Hepatocyte (in vitro differentiated cells): ENCODE results near the gene OR9A2. TPM values are rescaled to one million over a fixed set of nuclear protein-coding genes. Genes with fewer than 3 reads are reported as not detected.

Source experiments
- DNase-seq: peaks from one replicate; pipeline ENCODE4 v3.0.0-alpha.2; 2016; ENCODE audit warnings: low spot score
- H2AFZ ChIP-seq: fragments of 200-600 bp; sonication (generic); 2 replicates; pipeline ENCODE4 v1.6.0; 2016; ENCODE audit warnings: antibody characterized with exemption, mild to moderate bottlenecking
- H3K27ac ChIP-seq: fragments of 200-600 bp; sonication (generic); 2 replicates; pipeline ENCODE4 v1.5.1; 2016; ENCODE audit warnings: mild to moderate bottlenecking
- H3K27me3 ChIP-seq: fragments of 200-600 bp; sonication (generic); 2 replicates; pipeline ENCODE4 v1.6.1; 2016
- H3K36me3 ChIP-seq: fragments of 200-600 bp; sonication (generic); replicated peaks from 2 replicates; pipeline ENCODE4 v1.5.1; 2016; ENCODE audit warnings: low read depth; ENCODE audit not compliant: insufficient read depth
- H3K4me1 ChIP-seq: fragments of 200-600 bp; sonication (generic); 2 replicates; pipeline ENCODE4 v1.5.1; 2016; ENCODE audit warnings: mild to moderate bottlenecking, moderate library complexity; ENCODE audit not compliant: insufficient read depth
- H3K4me2 ChIP-seq: fragments of 200-600 bp; sonication (generic); 2 replicates; pipeline ENCODE4 v1.6.0; 2016
- H3K4me3 ChIP-seq: fragments of 200-600 bp; sonication (generic); 2 replicates; pipeline ENCODE4 v1.5.1; 2016; ENCODE audit warnings: mild to moderate bottlenecking
- H3K79me2 ChIP-seq: fragments of 200-600 bp; sonication (generic); 2 replicates; pipeline ENCODE4 v1.6.0; 2017; ENCODE audit warnings: mild to moderate bottlenecking
- H3K9me2 ChIP-seq: fragments of 200-600 bp; sonication (generic); replicated peaks from 2 replicates; pipeline ENCODE4 v1.6.0; 2017; ENCODE audit warnings: mild to moderate bottlenecking; ENCODE audit not compliant: insufficient read depth
- H3K9me3 ChIP-seq: fragments of 200-600 bp; sonication (generic); 2 replicates; pipeline ENCODE4 v1.5.1; 2016; ENCODE audit warnings: low read depth, mild to moderate bottlenecking
- H4K20me1 ChIP-seq: fragments of 200-600 bp; sonication (generic); 2 replicates; pipeline ENCODE4 v1.6.0; 2016; ENCODE audit warnings: mild to moderate bottlenecking; ENCODE audit not compliant: insufficient read depth, poor library complexity, severe bottlenecking
- CTCF ChIP-seq: fragments of 200-600 bp; sonication (generic); IDR thresholded peaks from 2 replicates; pipeline ENCODE4 v1.5.1; 2016; ENCODE audit warnings: antibody characterized with exemption, mild to moderate bottlenecking; ENCODE audit not compliant: poor library complexity
- EZH2 ChIP-seq: fragments of 200-600 bp; sonication (generic); IDR thresholded peaks from 2 replicates; pipeline ENCODE4 v1.6.1; 2016; ENCODE audit warnings: antibody characterized with exemption, mild to moderate bottlenecking, borderline replicate concordance
- EZH2phosphoT487 ChIP-seq: fragments of 200-600 bp; sonication (generic); IDR thresholded peaks from one replicate; pipeline ENCODE4 v1.6.1; 2018; ENCODE audit warnings: antibody characterized with exemption, mild to moderate bottlenecking, low read depth, moderate library complexity; ENCODE audit not compliant: unreplicated experiment, severe bottlenecking
- WGBS: methylation state at CpG from one replicate; pipeline ENCODE4 v1.1.6; 2016; ENCODE audit warnings: low lambda C conversion rate; ENCODE audit errors: missing lambda C conversion rate; 5-methylcytosine and 5-hydroxymethylcytosine counted together
- polyA plus RNA-seq: library from polyadenylated mRNA; unstranded; fragments of >200 nt; fragmentation: Nextera tagmentation; extraction: Ambion mirVana; gene quantifications from 2 replicates; pipeline ENCODE4 v1.2.1, GENCODE V29; 2016
- total RNA-seq: library from RNA; depleted of rRNA; stranded (reverse); fragments of >200 nt; gene quantifications from 2 replicates; pipeline ENCODE4 v1.2.3, GENCODE V29; 2014

OR9A2 gene
- total and polyA plus RNA-seq, 2 experiments from 2014 or later = not detected

- Histone ChIP-seq H3K4me3 (no peak overlapping the region), H3K4me1 (peaks cover 24% of the 10 kb centered on the region), H3K9me3 (no peaks in the 10 kb centered on the region), H3K79me2 (no peaks in the 10 kb centered on the region), H3K9me2 (no peaks in the 10 kb centered on the region), H3K27ac (peak overlapping the region; percentile 47), H3K27me3 (no peaks in the 10 kb centered on the region), H3K4me2 (peak overlapping the region; percentile 21), H4K20me1 (no peaks in the 10 kb centered on the region), H3K36me3 (no peaks in the 10 kb centered on the region), H2AFZ (no peak overlapping the region)
- no peak for DNase-seq
- TF ChIP-seq EZH2phosphoT487 (no peak), EZH2 (no peak), CTCF (no peak)
- 44% methylated on average over 2 of the region's 2 CpGs for WGBS
Measured at GRCh38 chr7:143043391-143043790, 16.5 kb upstream of the OR9A2 start.

- Histone ChIP-seq H3K79me2 (no peaks in the 10 kb centered on the region), H3K27ac (peak overlapping the region; percentile 47), H2AFZ (no peak overlapping the region), H3K27me3 (no peaks in the 10 kb centered on the region), H4K20me1 (no peaks in the 10 kb centered on the region), H3K9me3 (no peaks in the 10 kb centered on the region), H3K4me3 (no peak overlapping the region), H3K36me3 (no peaks in the 10 kb centered on the region), H3K4me2 (peak overlapping the region; percentile 21), H3K9me2 (no peaks in the 10 kb centered on the region), H3K4me1 (peaks cover 24% of the 10 kb centered on the region)
- TF ChIP-seq EZH2phosphoT487 (peak; percentile 100), EZH2 (no peak)
- peak; percentile 58 for DNase-seq
- WGBS = 15% methylated on average over 6 of the region's 6 CpGs
Measured at GRCh38 chr7:143042790-143043271, 15.9 kb upstream of the OR9A2 start.

GRCh38 chr7:143042159-143042789 lies 15.3 kb upstream of the OR9A2 start:
- 39% methylated on average over 3 of the region's 3 CpGs for WGBS
- peak overlapping the region; percentile 47 for H3K27ac ChIP-seq

More at GRCh38 chr7:143042159-143042789, 15.3 kb upstream of the OR9A2 start:
- peak overlapping the region; percentile 21 for H3K4me2 ChIP-seq
- no peaks in the 10 kb centered on the region for H3K9me2 ChIP-seq
- no peak for TF ChIP-seq EZH2phosphoT487
- no peak for TF ChIP-seq CTCF
- TF ChIP-seq EZH2 = no peak
- no peaks in the 10 kb centered on the region for H4K20me1 ChIP-seq
- peak; percentile 16 for DNase-seq
- H3K27me3 ChIP-seq = no peaks in the 10 kb centered on the region
- no peaks in the 10 kb centered on the region for H3K9me3 ChIP-seq
- no peak overlapping the region for H2AFZ ChIP-seq
- H3K4me1 ChIP-seq = peaks cover 24% of the 10 kb centered on the region
- H3K4me3 ChIP-seq = no peak overlapping the region
- H3K36me3 ChIP-seq = no peaks in the 10 kb centered on the region
- no peaks in the 10 kb centered on the region for H3K79me2 ChIP-seq
